ENCODE results near the gene CDC25C.

GRCh38 chr5:138370537-138370936 is 38.9 kb upstream of the CDC25C start:
- TF ChIP-seq EZH2phosphoT487 (IDR thresholded peaks at IDR 0.05; ENCODE audit: insufficient read depth, low read depth) = no peak
- TF ChIP-seq EZH2 (IDR thresholded peaks at IDR 0.05; ENCODE audit: insufficient read depth, poor library complexity, severe bottlenecking) = no peak

Measured in GM23248 (cell line).